AG09309 (cell line): ENCODE measurements around the gene CMTM1.

Source experiments
- DNase-seq: peaks from one replicate; pipeline ENCODE4 v3.0.0-alpha.2; 2010; ENCODE audit warnings: low read depth
- H3K4me3 ChIP-seq: 2 replicates; pipeline ENCODE4 v1.5.1; 2011; ENCODE audit warnings: mild to moderate bottlenecking, low read depth, low read length, moderate library complexity; ENCODE audit not compliant: control insufficient read depth
- CTCF ChIP-seq: IDR thresholded peaks from 2 replicates; pipeline ENCODE4 v1.5.1; 2011; ENCODE audit warnings: mild to moderate bottlenecking, low read depth, low read length, inconsistent platforms; ENCODE audit not compliant: insufficient read depth, control insufficient read depth; ENCODE audit errors: missing control alignments

Gene CMTM1, protein sequence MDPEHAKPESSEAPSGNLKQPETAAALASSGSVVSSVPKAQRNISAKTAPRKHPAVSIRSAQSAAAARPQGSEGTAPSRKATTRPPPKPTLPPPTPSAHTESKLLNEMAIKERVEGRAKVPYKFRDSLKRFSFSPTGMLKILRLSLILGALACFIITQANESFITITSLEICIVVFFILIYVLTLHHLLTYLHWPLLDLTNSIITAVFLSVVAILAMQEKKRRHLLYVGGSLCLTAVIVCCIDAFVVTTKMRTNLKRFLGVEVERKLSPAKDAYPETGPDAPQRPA

GRCh38 chr16:66566051-66566901, at the start of gene CMTM1:
Gene CMTM1, plus strand, starts transcription at chr16:66566439. Its CDS starts 75 bp downstream, at chr16:66566514.
- no peak for TF ChIP-seq CTCF
- no peak for DNase-seq
- H3K4me3 ChIP-seq = no peak within 1 kb of the TSS

DNA sequence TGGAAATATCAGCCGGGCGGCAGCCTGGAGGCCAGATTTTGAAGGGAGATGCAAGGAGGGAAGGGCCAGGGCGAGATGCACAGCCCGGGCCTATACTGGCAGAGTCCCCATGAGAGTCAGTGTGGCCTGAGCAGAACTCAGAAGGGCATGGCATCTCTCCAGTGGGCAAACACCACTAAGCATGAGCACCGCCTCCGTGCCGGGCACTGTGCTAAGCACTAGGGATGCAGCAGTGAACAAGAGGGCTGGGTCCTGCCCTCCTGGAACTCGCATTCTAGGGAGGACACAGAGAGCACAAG, 49.8 kb upstream of the CMTM1 start:
- no peak for TF ChIP-seq CTCF
- no peak for DNase-seq
- no peak overlapping the region for H3K4me3 ChIP-seq

DNA sequence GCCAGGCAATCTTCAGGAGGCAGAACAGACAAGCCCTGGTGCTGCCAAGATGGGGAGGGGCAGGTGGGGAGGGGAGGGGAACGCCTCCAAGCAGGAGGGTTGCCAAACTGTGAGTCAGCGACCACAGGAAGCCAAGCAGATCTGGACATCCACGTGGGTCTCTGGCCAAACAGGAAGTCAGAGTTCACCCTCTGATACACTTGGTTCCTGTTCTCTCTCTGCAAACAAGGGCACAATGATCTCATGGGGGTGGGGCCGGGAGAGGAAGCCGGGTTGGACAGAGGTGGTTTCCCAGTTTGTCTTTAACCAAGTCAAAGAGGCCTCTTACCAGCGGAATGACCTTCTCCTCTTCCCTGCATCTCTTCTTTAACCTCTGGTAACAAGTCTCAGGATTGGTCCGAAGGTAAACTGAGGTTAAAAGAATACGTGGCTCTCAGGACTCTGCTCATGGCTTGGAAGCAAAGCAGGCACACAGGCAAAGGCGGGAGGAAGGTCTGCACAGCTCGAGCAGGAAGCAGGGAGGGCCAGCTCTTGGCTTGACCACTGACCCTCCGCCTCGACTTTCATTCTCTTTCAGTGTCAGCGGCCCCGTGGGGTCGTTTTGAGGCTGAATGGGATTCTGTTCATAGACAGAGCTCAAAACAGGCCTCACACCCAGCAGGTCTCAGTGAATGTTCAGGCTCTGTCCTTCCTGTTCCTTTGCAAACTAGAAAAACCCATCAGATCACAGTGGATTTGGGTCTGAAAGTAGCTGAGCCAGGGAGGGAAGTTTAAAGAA, 49.2 kb upstream of the CMTM1 start:
- peak; percentile 93 for DNase-seq
- no peak overlapping the region for H3K4me3 ChIP-seq
- TF ChIP-seq CTCF = no peak

GRCh38 chr16:66517586-66518263, 48.5 kb upstream of the CMTM1 start:
- no peak overlapping the region for H3K4me3 ChIP-seq
- no peak for DNase-seq

GRCh38 chr16:66519482-66520373, 46.5 kb upstream of the CMTM1 start:
- no peak for TF ChIP-seq CTCF
- no peak for DNase-seq
- H3K4me3 ChIP-seq = no peak overlapping the region

More at GRCh38 chr16:66517586-66518263, 48.5 kb upstream of the CMTM1 start:
- no peak for TF ChIP-seq CTCF
